ENCODE measurements around the gene ERAL1. TPM values are rescaled to one million over a fixed set of nuclear protein-coding genes. Genes with fewer than 3 reads are reported as not detected.

The ERAL1 gene
- total and polyA plus RNA-seq, 2 of the 13 experiments (the other 11 are each of a cell fraction or from before 2014, with no cell fraction given): 46.9 to 72.2 TPM

GRCh38 chr17:28896884-28897768, 42.3 kb downstream of the ERAL1 start, which contains the start of gene FLOT2 (continued):
- TF ChIP-seq UBTF (CRISPR knock-in tag; IDR thresholded peaks at IDR 0.05) (peak; percentile 85), TEAD2 (CRISPR knock-in tag; IDR thresholded peaks at IDR 0.05) (no peak), NAIF1 (CRISPR knock-in tag; IDR thresholded peaks at IDR 0.05; ENCODE audit: borderline replicate concordance) (no peak), ZNF678 (CRISPR knock-in tag; IDR thresholded peaks at IDR 0.05) (no peak), MEF2D (CRISPR knock-in tag; IDR thresholded peaks at IDR 0.05) (0 out of 2 replicates have a peak, but pooled peaks have one; percentile 38), TAF15 (IDR thresholded peaks at IDR 0.05; ENCODE audit: low read depth, low read length, poor library complexity, severe bottlenecking) (peak; percentile 39), ZNF414 (CRISPR knock-in tag; IDR thresholded peaks at IDR 0.05) (no peak), RFX5 (IDR thresholded peaks at IDR 0.05; ENCODE audit: low read depth, low read length) (no peak), MXI1 (IDR thresholded peaks at IDR 0.05; ENCODE audit: borderline replicate concordance, low read depth, low read length) (peak; percentile 50; the same call in 1 of the 3 replicates), ZNF12 (CRISPR knock-in tag; IDR thresholded peaks at IDR 0.05) (no peak), SNRNP70 (IDR thresholded peaks at IDR 0.05; ENCODE audit: low read depth, low read length) (no peak), ADNP (CRISPR knock-in tag; IDR thresholded peaks at IDR 0.05) (0 out of 2 replicates have a peak, but pooled peaks have one; percentile 3), GRHL1 (CRISPR knock-in tag; conservative IDR thresholded peaks at IDR 0.05) (no peak), ZNF33B (CRISPR knock-in tag; IDR thresholded peaks at IDR 0.05) (no peak), ATAD3A (CRISPR knock-in tag; IDR thresholded peaks at IDR 0.05) (no peak), POLR2AphosphoS2 (IDR thresholded peaks at IDR 0.05; ENCODE audit: low read depth, low read length) (no peak), NFATC3 (CRISPR knock-in tag; IDR thresholded peaks at IDR 0.05) (no peak)
- TF ChIP-seq, protein P1, sequence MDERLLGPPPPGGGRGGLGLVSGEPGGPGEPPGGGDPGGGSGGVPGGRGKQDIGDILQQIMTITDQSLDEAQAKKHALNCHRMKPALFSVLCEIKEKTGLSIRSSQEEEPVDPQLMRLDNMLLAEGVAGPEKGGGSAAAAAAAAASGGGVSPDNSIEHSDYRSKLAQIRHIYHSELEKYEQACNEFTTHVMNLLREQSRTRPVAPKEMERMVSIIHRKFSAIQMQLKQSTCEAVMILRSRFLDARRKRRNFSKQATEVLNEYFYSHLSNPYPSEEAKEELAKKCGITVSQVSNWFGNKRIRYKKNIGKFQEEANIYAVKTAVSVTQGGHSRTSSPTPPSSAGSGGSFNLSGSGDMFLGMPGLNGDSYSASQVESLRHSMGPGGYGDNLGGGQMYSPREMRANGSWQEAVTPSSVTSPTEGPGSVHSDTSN (CRISPR knock-in tag; IDR thresholded peaks at IDR 0.05): no peak
- TF ChIP-seq, protein P2, sequence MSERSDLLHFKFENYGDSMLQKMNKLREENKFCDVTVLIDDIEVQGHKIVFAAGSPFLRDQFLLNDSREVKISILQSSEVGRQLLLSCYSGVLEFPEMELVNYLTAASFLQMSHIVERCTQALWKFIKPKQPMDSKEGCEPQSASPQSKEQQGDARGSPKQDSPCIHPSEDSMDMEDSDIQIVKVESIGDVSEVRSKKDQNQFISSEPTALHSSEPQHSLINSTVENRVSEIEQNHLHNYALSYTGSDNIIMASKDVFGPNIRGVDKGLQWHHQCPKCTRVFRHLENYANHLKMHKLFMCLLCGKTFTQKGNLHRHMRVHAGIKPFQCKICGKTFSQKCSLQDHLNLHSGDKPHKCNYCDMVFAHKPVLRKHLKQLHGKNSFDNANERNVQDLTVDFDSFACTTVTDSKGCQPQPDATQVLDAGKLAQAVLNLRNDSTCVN (CRISPR knock-in tag; IDR thresholded peaks at IDR 0.05; ENCODE audit: borderline replicate concordance): no peak
- TF ChIP-seq, protein P3, sequence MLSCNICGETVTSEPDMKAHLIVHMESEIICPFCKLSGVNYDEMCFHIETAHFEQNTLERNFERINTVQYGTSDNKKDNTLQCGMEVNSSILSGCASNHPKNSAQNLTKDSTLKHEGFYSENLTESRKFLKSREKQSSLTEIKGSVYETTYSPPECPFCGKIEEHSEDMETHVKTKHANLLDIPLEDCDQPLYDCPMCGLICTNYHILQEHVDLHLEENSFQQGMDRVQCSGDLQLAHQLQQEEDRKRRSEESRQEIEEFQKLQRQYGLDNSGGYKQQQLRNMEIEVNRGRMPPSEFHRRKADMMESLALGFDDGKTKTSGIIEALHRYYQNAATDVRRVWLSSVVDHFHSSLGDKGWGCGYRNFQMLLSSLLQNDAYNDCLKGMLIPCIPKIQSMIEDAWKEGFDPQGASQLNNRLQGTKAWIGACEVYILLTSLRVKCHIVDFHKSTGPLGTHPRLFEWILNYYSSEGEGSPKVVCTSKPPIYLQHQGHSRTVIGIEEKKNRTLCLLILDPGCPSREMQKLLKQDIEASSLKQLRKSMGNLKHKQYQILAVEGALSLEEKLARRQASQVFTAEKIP (CRISPR knock-in tag; IDR thresholded peaks at IDR 0.05; ENCODE audit: borderline replicate concordance): no peak

All from HepG2 (cell line).